Skeletal muscle cell (primary cell): ENCODE measurements around the gene REPIN1.
"Not testable (repeated sequence)": the region's sequence is repeated elsewhere in the genome, so short reads cannot be mapped to it uniquely, and the experiment has no call there.

Source experiments
- DNase-seq: peaks from one replicate; pipeline ENCODE4 v3.0.0-alpha.2; 2010; ENCODE audit warnings: low read depth
- H3K4me3 ChIP-seq: 2 replicates; pipeline ENCODE4 v1.5.1; 2011; ENCODE audit warnings: low read depth, mild to moderate bottlenecking, control low read depth, low read length, moderate library complexity

Gene REPIN1

DNA sequence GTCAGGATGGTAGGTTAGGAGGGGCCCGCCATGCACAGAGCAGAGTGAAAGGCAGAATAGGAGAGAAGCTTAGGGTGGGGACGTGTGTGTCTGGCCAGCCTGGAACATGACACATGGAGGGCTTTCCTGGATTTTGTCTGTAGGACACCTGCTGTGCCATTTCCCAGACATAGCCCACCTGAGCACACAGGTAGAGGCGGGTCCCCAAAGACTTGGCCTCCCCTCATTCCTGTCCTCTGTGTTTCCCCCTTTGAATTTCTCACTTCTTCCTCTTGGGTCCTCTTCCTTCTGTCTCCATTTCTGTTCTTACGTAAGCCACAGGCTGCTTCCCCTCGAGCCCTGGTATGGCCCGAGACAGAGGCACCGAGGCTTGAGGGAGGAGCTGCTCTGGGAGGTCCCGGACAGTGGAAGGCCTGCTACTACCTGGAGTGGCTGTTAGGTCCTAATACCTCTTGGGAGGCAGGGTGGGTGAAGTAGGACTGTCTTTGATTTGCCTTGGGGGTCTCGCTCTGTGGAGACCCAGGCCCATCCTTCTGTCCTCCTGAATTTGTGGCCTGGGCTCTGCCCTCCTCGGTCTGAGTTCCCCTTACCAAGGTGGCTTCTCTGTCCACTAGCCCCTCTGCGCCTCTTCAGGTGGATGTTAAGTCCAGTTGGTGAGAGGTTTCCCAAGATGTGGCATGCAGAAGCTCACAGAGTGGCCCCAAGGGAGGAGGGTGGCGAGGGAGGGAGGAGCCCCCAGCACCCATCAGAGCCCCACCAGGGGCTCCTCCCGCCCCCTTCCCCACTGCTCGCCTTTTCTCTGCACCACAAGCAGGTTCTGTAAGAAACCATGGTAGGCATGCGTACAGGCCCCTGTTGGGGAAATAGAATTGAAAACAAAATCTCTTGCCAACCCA is 16.0 kb downstream of the REPIN1 start:
- H3K4me3 ChIP-seq = no peak overlapping the region
- DNase-seq = no peak

DNA sequence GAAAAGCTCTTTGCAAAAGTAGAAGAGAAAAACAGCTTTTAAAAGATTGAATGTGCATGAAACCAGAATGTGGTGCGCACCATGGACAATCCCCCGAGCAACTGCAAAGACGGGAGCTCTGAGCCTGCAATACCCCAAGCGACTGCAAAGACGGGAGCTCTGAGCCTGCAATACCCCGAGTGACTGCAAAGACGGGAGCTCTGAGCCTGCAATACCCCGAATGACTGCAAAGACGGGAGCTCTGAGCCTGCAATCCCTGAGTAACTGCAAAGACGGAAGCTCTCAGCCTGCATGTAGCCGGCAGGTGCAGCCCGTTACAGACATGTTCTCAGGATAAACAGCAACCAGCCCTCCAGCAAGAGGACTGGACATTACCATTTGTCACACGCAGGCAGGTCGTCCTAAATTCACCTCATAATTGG is 16.7 kb downstream of the REPIN1 start:
- H3K4me3 ChIP-seq = no peak overlapping the region
- DNase-seq = no peak

GRCh38 chr7:150385884-150386283 is 17.3 kb downstream of the REPIN1 start:
- DNase-seq, H3K4me3 ChIP-seq: not testable (repeated sequence)

GRCh38 chr7:150388306-150388705 is 19.7 kb downstream of the REPIN1 start:
- H3K4me3 ChIP-seq = no peak overlapping the region
- DNase-seq = no peak

DNA sequence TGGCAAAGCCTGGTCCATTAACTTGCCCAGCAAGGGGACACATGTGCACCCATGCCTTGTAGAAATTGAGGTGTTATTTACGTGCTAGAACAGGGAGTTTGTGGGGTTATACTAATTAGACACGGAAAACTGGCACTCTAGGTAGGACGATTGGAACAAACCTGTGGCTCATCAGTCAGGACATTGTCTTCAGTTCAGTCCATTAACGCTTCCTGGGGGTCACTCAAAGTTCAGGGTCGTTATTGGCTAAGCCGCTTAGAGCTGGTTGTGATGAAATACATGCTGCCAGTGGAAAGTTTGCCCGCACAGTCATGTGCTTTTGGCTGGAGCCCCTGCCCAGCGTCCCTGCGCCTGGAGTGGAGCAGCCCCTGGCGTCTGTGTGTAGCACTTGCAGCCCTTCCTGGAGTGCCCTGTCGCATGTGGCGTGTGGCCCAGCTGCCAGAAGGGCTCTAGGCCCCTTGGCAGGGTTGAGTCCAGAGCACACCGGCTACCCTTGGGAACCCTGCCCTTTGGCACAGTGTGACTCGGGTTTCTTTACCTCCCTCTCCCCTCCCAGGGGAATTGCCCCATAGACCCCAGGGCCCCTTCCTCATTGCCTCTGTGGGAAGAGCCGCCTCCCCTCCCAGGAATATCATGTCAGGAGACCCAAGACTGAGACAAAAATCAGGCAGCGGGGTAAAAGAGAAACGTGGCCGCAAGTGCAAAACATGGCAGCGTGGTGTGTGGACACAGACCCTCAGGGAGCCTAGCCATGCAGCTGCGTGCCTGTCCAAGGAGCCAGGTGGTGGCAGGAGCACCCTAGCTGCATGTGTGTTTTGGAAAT is 20.3 kb downstream of the REPIN1 start:
- no peak for DNase-seq
- no peak overlapping the region for H3K4me3 ChIP-seq

GRCh38 chr7:150389532-150389816 is 20.9 kb downstream of the REPIN1 start:
- H3K4me3 ChIP-seq = no peak overlapping the region
- DNase-seq = no peak

- no peak for DNase-seq
- no peak overlapping the region for H3K4me3 ChIP-seq
Measured at GRCh38 chr7:150390205-150390604, 21.6 kb downstream of the REPIN1 start.

- no peak for DNase-seq
- H3K4me3 ChIP-seq = no peak overlapping the region
Measured at GRCh38 chr7:150393325-150393724, 24.7 kb downstream of the REPIN1 start.

- DNase-seq = no peak
Measured at GRCh38 chr7:150396426-150396825, 27.8 kb downstream of the REPIN1 start.

DNA sequence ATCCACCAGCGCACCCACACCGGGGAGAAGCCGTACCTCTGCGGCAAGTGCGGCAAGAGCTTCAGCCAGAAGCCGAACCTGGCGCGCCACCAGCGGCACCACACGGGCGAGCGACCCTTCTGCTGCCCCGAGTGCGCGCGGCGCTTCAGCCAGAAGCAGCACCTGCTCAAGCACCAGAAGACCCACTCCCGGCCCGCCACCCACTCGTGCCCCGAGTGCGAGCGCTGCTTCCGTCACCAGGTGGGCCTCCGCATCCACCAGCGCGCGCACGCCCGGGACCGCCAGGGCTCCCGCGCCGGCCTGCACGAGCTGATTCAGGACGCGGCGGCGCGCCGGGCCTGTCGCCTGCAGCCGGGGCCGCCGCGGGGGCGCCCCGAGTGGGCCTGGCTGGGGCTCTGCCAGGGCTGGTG is 28.2 kb downstream of the REPIN1 start:
- no peak overlapping the region for H3K4me3 ChIP-seq
- DNase-seq = no peak

More at GRCh38 chr7:150396426-150396825, 27.8 kb downstream of the REPIN1 start:
- no peak overlapping the region for H3K4me3 ChIP-seq

DNA sequence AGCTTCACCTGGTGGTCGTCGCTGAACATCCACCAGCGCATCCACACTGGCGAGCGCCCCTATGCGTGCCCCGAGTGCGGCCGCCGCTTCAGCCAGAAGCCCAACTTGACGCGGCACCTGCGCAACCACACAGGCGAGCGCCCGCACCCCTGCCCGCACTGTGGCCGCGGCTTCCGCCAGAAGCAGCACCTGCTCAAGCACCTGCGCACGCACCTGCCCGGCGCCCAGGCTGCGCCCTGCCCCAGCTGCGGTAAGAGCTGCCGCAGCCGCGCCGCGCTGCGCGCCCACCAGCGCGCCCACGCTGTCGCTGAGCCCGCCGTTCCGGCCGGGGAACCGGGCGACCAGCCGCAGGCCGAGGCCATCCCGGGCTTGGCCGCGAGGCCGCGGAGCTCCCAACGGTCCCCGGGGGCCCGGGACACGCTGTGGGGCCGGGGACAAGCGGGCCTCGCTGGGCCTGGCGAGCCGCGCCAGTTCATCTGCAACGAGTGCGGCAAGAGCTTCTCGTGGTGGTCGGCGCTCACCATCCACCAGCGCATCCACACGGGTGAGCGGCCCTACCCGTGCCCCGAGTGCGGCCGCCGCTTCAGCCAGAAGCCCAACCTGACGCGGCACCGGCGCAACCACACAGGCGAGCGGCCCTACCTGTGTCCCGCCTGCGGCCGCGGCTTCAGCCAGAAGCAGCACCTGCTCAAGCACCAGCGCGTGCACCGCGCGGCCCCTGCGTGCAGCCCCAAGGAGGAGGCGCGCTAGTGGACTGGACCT is 28.9 kb downstream of the REPIN1 start:
- no peak overlapping the region for H3K4me3 ChIP-seq
- DNase-seq = no peak

DNA sequence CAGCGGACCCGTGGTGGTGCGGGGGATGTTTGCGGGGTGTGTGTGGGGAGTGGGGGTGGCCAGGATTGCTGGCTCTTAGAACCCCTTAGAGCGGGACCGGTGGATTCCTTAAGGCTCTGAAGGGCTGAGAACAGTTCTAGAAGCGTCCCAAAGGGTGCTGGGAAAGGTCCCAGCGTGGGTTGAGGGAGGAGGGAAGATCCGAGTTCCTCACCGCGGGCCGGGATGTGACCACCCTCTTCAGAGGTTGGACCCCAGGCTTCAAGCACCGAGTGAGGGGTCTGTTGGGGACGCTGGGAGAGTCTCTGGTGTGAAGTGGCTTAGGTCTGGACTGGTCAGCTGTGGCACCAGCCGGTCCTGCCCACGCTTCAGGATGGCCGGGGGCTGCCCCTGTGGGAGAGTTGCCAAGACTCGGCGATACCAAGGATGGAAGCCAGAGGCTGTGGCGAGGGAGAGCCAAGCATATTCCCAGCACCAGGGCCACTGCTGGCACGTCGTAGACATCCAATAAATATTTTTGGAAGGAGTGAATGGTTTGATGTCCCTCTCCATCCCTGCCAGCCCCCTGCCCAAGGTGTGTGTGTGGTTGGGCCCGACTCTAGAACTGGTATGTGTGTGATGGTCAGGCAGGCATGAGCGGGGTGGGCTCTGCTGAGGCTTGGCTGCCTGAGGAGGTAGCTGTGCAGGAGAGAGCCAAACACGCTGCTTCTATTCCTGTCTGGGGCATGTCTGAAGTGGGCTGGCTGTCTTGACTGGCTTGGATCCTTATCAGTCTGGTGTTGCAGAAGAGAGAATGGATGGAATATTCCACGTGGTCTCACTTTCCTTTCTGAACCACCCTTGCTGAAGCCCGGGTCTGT is 29.7 kb downstream of the REPIN1 start:
- H3K4me3 ChIP-seq = no peak overlapping the region
- no peak for DNase-seq

DNA sequence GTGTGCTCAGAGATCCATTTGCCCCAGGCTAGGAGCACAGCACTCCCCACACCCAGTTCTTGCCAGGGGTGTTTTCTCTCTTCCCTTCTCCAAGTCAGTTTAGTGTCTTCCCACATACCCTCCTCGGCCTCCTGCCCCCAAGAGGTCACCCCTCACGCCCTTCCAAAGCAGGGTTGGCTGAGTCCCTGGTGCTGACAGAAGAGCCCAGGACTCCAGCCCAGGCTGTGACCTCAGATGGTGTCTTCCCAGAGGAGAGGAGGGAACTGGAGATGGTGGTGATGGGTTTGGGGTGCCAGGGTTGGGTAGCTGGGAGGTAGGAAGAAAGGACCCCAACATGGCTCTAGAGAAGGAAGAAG is 30.3 kb downstream of the REPIN1 start:
- DNase-seq = no peak
- H3K4me3 ChIP-seq = no peak overlapping the region

GRCh38 chr7:150399421-150400007 is 30.9 kb downstream of the REPIN1 start:
- no peak for DNase-seq
- H3K4me3 ChIP-seq = no peak overlapping the region

GRCh38 chr7:150400008-150400787 is 31.6 kb downstream of the REPIN1 start:
- H3K4me3 ChIP-seq = no peak overlapping the region
- no peak for DNase-seq

GRCh38 chr7:150400788-150401423 is 32.3 kb downstream of the REPIN1 start:
- no peak for DNase-seq
- H3K4me3 ChIP-seq = no peak overlapping the region

DNA sequence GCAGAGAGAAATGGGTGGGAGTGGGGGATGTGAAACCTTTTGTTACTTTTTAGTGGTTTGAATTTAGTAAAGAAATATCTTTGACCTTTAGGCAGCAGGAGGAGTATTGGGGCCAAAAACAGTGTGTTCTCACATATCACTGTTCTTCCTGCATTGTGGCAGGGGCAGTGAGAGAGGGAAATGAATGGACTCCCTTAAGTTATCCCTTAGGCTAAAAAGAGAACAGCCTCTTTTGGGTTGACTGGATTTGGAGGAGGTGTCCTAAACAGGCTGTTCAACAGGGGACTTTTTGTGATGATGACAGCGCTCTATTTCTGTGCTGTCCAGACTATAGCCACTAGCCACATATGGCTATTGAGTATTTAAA is 32.8 kb downstream of the REPIN1 start:
- no peak overlapping the region for H3K4me3 ChIP-seq
- DNase-seq = no peak
